ENCODE results near the gene EEPD1.

- TF ChIP-seq FOS (IDR thresholded peaks at IDR 0.05; ENCODE audit: borderline replicate concordance, insufficient read depth, low read length) (no peak), EZH2 (IDR thresholded peaks at IDR 0.05; ENCODE audit: borderline replicate concordance, low read depth, low read length, severe bottlenecking) (no peak), CTCF (IDR thresholded peaks at IDR 0.05; ENCODE audit: extremely low read depth in 1 of 2, insufficient read depth in 1 of 2, low read depth in 1 of 2, low read length in 2 of 2) (no peak), POLR2A (IDR thresholded peaks at IDR 0.05; ENCODE audit: low read depth, low read length) (no peak), MAX (IDR thresholded peaks at IDR 0.05; ENCODE audit: insufficient read depth, insufficient read length) (no peak)
Observed at GRCh38 chr7:36297364-36298009, 144.4 kb downstream of the EEPD1 start.
